ENCODE data around the gene MDM2.

Gene MDM2

GRCh38 chr12:68878846-68879245 is 70.9 kb downstream of the MDM2 start:
- DNase-seq (ENCODE audit: low read depth in 2 of 2): no peak

- no peak for DNase-seq (ENCODE audit: low read depth in 2 of 2)
Measured at GRCh38 chr12:68880660-68881325, 72.8 kb downstream of the MDM2 start.

- no peak for DNase-seq (ENCODE audit: low read depth in 2 of 2)
Measured at GRCh38 chr12:68882251-68882964, 74.4 kb downstream of the MDM2 start.

- no peak for DNase-seq (ENCODE audit: low read depth in 2 of 2)
Measured at GRCh38 chr12:68883151-68883550, 75.2 kb downstream of the MDM2 start.

GRCh38 chr12:68884251-68884650 is 76.3 kb downstream of the MDM2 start:
- DNase-seq (ENCODE audit: low read depth in 2 of 2): no peak

- no peak for DNase-seq (ENCODE audit: low read depth in 2 of 2)
Measured at GRCh38 chr12:68885381-68885780, 77.4 kb downstream of the MDM2 start.

GRCh38 chr12:68886636-68887572 is 78.9 kb downstream of the MDM2 start:
- DNase-seq (ENCODE audit: low read depth in 2 of 2): no peak

GRCh38 chr12:68887641-68888040 is 79.7 kb downstream of the MDM2 start:
- DNase-seq (ENCODE audit: low read depth in 2 of 2): no peak

GRCh38 chr12:68888243-68888642 is 80.3 kb downstream of the MDM2 start:
- DNase-seq (ENCODE audit: low read depth in 2 of 2): no peak

- DNase-seq (ENCODE audit: low read depth in 2 of 2): no peak
Measured at GRCh38 chr12:68890701-68891113, 82.7 kb downstream of the MDM2 start.

GRCh38 chr12:68891141-68891540 is 83.2 kb downstream of the MDM2 start:
- no peak for DNase-seq (ENCODE audit: low read depth in 2 of 2)

GRCh38 chr12:68893201-68893600 is 85.2 kb downstream of the MDM2 start:
- no peak for DNase-seq (ENCODE audit: low read depth in 2 of 2)

GRCh38 chr12:68893741-68894140 is 85.8 kb downstream of the MDM2 start:
- DNase-seq (ENCODE audit: low read depth in 2 of 2): no peak

- no peak for DNase-seq (ENCODE audit: low read depth in 2 of 2)
Measured at GRCh38 chr12:68894276-68894855, 86.4 kb downstream of the MDM2 start.

- no peak for DNase-seq (ENCODE audit: low read depth in 2 of 2)
Measured at GRCh38 chr12:68896881-68897540, 89.0 kb downstream of the MDM2 start.

GRCh38 chr12:68899251-68899771 is 91.3 kb downstream of the MDM2 start:
- no peak for DNase-seq (ENCODE audit: low read depth in 2 of 2)

GRCh38 chr12:68900241-68900640 is 92.3 kb downstream of the MDM2 start:
- no peak for DNase-seq (ENCODE audit: low read depth in 2 of 2)
